SK-N-SH (cell line): ENCODE results near the gene XIRP2. TPM values are rescaled to one million over a fixed set of nuclear protein-coding genes. Genes with fewer than 3 reads are reported as not detected.

Experiments used
- CTCF ChIA-PET: fragments of 300-600, 350-600 bp; formaldehyde crosslinking; extraction: SDS; loops from one replicate; lab custom pipeline; 2021; lab: Yijun Ruan, JAX
- POLR2A ChIA-PET: fragments of 350-600 bp; sonication (Branson Sonifier 250); formaldehyde crosslinking; extraction: SDS; loops from one replicate; lab custom pipeline; 2020; ENCODE audit warnings: antibody characterized with exemption, inconsistent platforms; lab: Yijun Ruan, JAX
- DNase-seq: peaks from one replicate; pipeline ENCODE4 v3.0.0; 2012
- H2AFZ ChIP-seq: fragments of 200-600 bp; sonication (generic); 2 replicates; pipeline ENCODE4 v1.8.1; 2016; ENCODE audit warnings: antibody characterized with exemption, mild to moderate bottlenecking, low read depth
- H3F3A ChIP-seq: fragments of 200-600 bp; sonication (generic); replicated peaks from 2 replicates; pipeline ENCODE3; 2016; ENCODE audit warnings: antibody characterized with exemption, mild to moderate bottlenecking; ENCODE audit not compliant: insufficient read depth
- H3K27ac ChIP-seq, 2 experiments: fragments of 200-500 bp in 1 of 2; fragments of 200-600 bp in 1 of 2; sonication (Bioruptor generic) in 1 of 2; sonication (generic), shearing (Covaris generic) in 1 of 2; 2 replicates each; pipeline versions ENCODE4 v1.5.1 to v1.6.1; 2014 to 2016; ENCODE audit warnings: low read depth in 2 of 2, inconsistent platforms in 1 of 2, low read length in 1 of 2, mild to moderate bottlenecking in 1 of 2, mixed read lengths in 1 of 2
- H3K27me3 ChIP-seq: fragments of 200-600 bp; sonication (generic), shearing (Covaris generic); 2 replicates; pipeline ENCODE4 v1.6.1; 2016; ENCODE audit warnings: mixed run types; ENCODE audit not compliant: insufficient read depth
- H3K36me3 ChIP-seq, 2 experiments: fragments of 200-500 bp in 1 of 2; fragments of 200-600 bp in 1 of 2; sonication (Bioruptor generic) in 1 of 2; sonication (generic) in 1 of 2; replicated peaks in 1 of 2; 2 replicates each; pipeline versions ENCODE3 to v1.5.1; 2014 to 2016; ENCODE audit warnings: low read length in 1 of 2, mild to moderate bottlenecking in 1 of 2; ENCODE audit not compliant: insufficient read depth in 2 of 2, control insufficient read depth in 1 of 2
- H3K4me1 ChIP-seq, 2 experiments: fragments of 200-500 bp in 1 of 2; fragments of 200-600 bp in 1 of 2; sonication (Bioruptor generic) in 1 of 2; sonication (generic), shearing (Covaris generic) in 1 of 2; 2 replicates each; pipeline versions ENCODE4 v1.5.1 to v1.6.1; 2014 to 2016; ENCODE audit warnings: low read depth in 1 of 2, low read length in 1 of 2, mixed run types in 1 of 2; ENCODE audit not compliant: insufficient read depth in 2 of 2, control insufficient read depth in 1 of 2
- H3K4me2 ChIP-seq: fragments of 200-600 bp; sonication (generic), shearing (Covaris generic); 2 replicates; pipeline ENCODE4 v1.6.1; 2017; ENCODE audit warnings: mixed run types
- H3K4me3 ChIP-seq, 2 experiments: fragments of 200-500 bp in 1 of 2; fragments of 200-600 bp in 1 of 2; sonication (Bioruptor generic) in 1 of 2; sonication (generic), shearing (Covaris generic) in 1 of 2; 2 replicates each; pipeline versions ENCODE4 v1.5.1 to v1.8.1; 2014 to 2016; ENCODE audit warnings: low read depth in 2 of 2, inconsistent platforms in 1 of 2, low read length in 1 of 2, mild to moderate bottlenecking in 1 of 2, mixed read lengths in 1 of 2, moderate library complexity in 1 of 2
- H3K79me2 ChIP-seq: fragments of 200-600 bp; sonication (generic); 2 replicates; pipeline ENCODE4 v1.8.1; 2017; ENCODE audit warnings: mild to moderate bottlenecking; ENCODE audit not compliant: insufficient read depth
- H3K9ac ChIP-seq: fragments of 200-600 bp; sonication (generic); 2 replicates; pipeline ENCODE4 v1.6.1; 2017; ENCODE audit warnings: mixed run types
- H3K9me2 ChIP-seq: fragments of 200-600 bp; sonication (generic); 2 replicates; pipeline ENCODE4 v1.6.1; 2017; ENCODE audit warnings: mixed run types
- H3K9me3 ChIP-seq: fragments of 200-600 bp; sonication (generic); 2 replicates; pipeline ENCODE4 v1.6.1; 2017; ENCODE audit warnings: mixed run types, mild to moderate bottlenecking, moderate library complexity
- H4K20me1 ChIP-seq: fragments of 200-600 bp; sonication (generic); 2 replicates; pipeline ENCODE4 v1.6.1; 2017; ENCODE audit warnings: mild to moderate bottlenecking, mixed run types; ENCODE audit not compliant: insufficient read depth
- GABPA ChIP-seq: IDR thresholded peaks from 2 replicates; pipeline ENCODE4 v1.4.0; 2012; ENCODE audit warnings: low read depth, mild to moderate bottlenecking
- GATA2 ChIP-seq: sonication (generic); formaldehyde crosslinking; IDR thresholded peaks from 2 replicates; pipeline ENCODE4 v1.5.0; 2020; ENCODE audit warnings: mild to moderate bottlenecking, missing genetic modification reagents
- NFIC ChIP-seq: IDR thresholded peaks from 2 replicates; pipeline ENCODE4 v1.4.0; 2012; ENCODE audit warnings: borderline replicate concordance
- POLR2AphosphoS5 ChIP-seq: IDR thresholded peaks from 2 replicates; pipeline ENCODE4 v1.6.1; 2012; ENCODE audit warnings: low read depth, low read length
- RAD21 ChIP-seq: IDR thresholded peaks from 2 replicates; pipeline ENCODE4 v1.6.1; 2012; ENCODE audit warnings: mild to moderate bottlenecking, low read length
- WGBS: methylation state at CpG from one replicate; pipeline ENCODE4 v1.1.6; 2017; ENCODE audit warnings: low lambda C conversion rate; 5-methylcytosine and 5-hydroxymethylcytosine counted together
- polyA plus RNA-seq, 3 experiments: library from polyadenylated mRNA; depleted of rRNA; stranded (reverse); fragments of >200 nt; gene quantifications; 2 replicates each; pipeline ENCODE4 v1.2.3, GENCODE V29; 2012
- TF ChIP-seq, protein P1 (sequence below): IDR thresholded peaks from 2 replicates; pipeline ENCODE4; 2012
- TF ChIP-seq, protein P2 (sequence below): IDR thresholded peaks from 2 replicates; pipeline ENCODE4 v1.4.0; 2012; ENCODE audit warnings: low read depth, borderline replicate concordance
- TF ChIP-seq, protein P3 (sequence below): IDR thresholded peaks from 2 replicates; pipeline ENCODE4 v1.4.0; 2012; ENCODE audit warnings: low read depth, borderline replicate concordance
- TF ChIP-seq, protein P4 (sequence below): IDR thresholded peaks from 2 replicates; pipeline ENCODE4 v1.4.0; 2012; ENCODE audit warnings: low read depth

Gene XIRP2
- polyA plus RNA-seq, 1 of the 3 experiments (the other 2 are of a cell fraction): 0.02 TPM

DNA sequence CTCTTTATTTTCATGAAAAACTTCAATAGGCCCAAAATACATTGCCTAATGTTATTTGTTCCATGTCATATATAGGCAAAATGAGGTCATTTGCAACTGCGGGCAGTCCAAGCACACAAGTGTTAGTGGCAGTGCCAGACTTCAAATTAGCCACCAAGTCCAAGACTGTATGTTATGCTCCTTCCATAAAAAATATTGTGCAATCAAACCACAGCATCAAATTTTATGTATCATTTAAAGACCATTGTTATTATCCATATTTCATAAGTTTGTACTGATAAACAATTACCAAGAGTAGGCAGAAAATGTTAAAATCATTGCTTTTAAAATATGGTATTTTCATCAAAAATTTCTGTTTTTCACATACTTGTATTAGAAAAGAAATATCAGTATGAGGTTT, 54.1 kb downstream of the XIRP2 start:
- Histone ChIP-seq H3K9me3 (no peaks in the 10 kb centered on the region), H4K20me1 (no peaks in the 10 kb centered on the region), H2AFZ (no peak overlapping the region), H3K36me3 (no peaks in the 10 kb centered on the region), H3K4me1 (no peaks in the 10 kb centered on the region), H3F3A (no peaks in the 10 kb centered on the region), H3K79me2 (no peaks in the 10 kb centered on the region), H3K9ac (no peak overlapping the region), H3K27me3 (no peaks in the 10 kb centered on the region), H3K4me2 (no peak overlapping the region), H3K9me2 (no peaks in the 10 kb centered on the region), H3K4me3 (no peak overlapping the region), H3K27ac (no peak overlapping the region)
- TF ChIP-seq, protein P1, sequence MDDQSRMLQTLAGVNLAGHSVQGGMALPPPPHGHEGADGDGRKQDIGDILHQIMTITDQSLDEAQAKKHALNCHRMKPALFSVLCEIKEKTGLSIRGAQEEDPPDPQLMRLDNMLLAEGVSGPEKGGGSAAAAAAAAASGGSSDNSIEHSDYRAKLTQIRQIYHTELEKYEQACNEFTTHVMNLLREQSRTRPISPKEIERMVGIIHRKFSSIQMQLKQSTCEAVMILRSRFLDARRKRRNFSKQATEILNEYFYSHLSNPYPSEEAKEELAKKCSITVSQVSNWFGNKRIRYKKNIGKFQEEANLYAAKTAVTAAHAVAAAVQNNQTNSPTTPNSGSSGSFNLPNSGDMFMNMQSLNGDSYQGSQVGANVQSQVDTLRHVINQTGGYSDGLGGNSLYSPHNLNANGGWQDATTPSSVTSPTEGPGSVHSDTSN: no peak
- no peak for TF ChIP-seq GATA2 (CRISPR knock-in tag)
- TF ChIP-seq GABPA: no peak
- CTCF ChIA-PET: no interaction called here
- 86% methylated on average over 1 of the region's 1 CpG for WGBS
- DNase-seq: no peak
- POLR2A ChIA-PET: no interaction called here

DNA sequence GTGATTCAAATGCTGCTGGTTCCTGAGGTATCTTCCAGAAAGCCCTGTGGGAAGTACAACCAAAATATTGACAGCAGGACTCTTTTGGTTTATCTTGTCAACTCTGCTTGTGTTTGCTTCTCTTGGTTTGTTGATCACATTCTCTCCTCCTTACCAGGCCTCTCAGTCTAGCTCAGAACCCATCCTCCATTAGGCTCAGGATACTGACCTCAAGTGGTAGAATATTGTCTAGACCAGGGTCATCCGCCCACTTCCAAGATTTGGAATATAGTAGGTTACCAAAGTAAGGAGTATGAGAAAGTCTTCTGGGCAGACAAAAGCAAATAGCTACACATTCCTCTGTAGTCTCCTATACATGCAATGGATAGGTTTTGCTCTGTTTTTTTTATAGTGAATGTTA, 56.6 kb downstream of the XIRP2 start:
- POLR2A ChIA-PET: no interaction called here
- Histone ChIP-seq H3K9ac (no peak overlapping the region), H3K9me2 (no peaks in the 10 kb centered on the region), H3K27ac (no peak overlapping the region), H3K9me3 (no peaks in the 10 kb centered on the region), H3K4me3 (no peak overlapping the region), H3K36me3 (no peaks in the 10 kb centered on the region), H2AFZ (no peak overlapping the region), H3K27me3 (no peaks in the 10 kb centered on the region), H3K4me1 (no peaks in the 10 kb centered on the region), H3F3A (no peaks in the 10 kb centered on the region), H3K4me2 (no peak overlapping the region), H3K79me2 (no peaks in the 10 kb centered on the region), H4K20me1 (no peaks in the 10 kb centered on the region)
- TF ChIP-seq POLR2AphosphoS5 (no peak), RAD21 (no peak), NFIC (no peak)
- TF ChIP-seq, protein P2, sequence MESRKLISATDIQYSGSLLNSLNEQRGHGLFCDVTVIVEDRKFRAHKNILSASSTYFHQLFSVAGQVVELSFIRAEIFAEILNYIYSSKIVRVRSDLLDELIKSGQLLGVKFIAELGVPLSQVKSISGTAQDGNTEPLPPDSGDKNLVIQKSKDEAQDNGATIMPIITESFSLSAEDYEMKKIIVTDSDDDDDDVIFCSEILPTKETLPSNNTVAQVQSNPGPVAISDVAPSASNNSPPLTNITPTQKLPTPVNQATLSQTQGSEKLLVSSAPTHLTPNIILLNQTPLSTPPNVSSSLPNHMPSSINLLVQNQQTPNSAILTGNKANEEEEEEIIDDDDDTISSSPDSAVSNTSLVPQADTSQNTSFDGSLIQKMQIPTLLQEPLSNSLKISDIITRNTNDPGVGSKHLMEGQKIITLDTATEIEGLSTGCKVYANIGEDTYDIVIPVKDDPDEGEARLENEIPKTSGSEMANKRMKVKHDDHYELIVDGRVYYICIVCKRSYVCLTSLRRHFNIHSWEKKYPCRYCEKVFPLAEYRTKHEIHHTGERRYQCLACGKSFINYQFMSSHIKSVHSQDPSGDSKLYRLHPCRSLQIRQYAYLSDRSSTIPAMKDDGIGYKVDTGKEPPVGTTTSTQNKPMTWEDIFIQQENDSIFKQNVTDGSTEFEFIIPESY: no peak
- TF ChIP-seq, protein P3, sequence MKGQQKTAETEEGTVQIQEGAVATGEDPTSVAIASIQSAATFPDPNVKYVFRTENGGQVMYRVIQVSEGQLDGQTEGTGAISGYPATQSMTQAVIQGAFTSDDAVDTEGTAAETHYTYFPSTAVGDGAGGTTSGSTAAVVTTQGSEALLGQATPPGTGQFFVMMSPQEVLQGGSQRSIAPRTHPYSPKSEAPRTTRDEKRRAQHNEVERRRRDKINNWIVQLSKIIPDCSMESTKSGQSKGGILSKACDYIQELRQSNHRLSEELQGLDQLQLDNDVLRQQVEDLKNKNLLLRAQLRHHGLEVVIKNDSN: no peak
- TF ChIP-seq, protein P4, sequence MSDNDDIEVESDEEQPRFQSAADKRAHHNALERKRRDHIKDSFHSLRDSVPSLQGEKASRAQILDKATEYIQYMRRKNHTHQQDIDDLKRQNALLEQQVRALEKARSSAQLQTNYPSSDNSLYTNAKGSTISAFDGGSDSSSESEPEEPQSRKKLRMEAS: no peak
- no peak for DNase-seq
- WGBS: 94% methylated on average over 1 of the region's 1 CpG
- CTCF ChIA-PET: no interaction called here
